AG20443 (cell line): ENCODE data around the gene MOV10L1.
A peak's percentile ranks its signal among the peaks of the same experiment; 100 is the strongest.

Experiments used
- DNase-seq: peaks from one replicate; pipeline ENCODE4 v3.0.0; 2012; ENCODE audit warnings: low spot score, mixed read lengths

Gene MOV10L1

DNA sequence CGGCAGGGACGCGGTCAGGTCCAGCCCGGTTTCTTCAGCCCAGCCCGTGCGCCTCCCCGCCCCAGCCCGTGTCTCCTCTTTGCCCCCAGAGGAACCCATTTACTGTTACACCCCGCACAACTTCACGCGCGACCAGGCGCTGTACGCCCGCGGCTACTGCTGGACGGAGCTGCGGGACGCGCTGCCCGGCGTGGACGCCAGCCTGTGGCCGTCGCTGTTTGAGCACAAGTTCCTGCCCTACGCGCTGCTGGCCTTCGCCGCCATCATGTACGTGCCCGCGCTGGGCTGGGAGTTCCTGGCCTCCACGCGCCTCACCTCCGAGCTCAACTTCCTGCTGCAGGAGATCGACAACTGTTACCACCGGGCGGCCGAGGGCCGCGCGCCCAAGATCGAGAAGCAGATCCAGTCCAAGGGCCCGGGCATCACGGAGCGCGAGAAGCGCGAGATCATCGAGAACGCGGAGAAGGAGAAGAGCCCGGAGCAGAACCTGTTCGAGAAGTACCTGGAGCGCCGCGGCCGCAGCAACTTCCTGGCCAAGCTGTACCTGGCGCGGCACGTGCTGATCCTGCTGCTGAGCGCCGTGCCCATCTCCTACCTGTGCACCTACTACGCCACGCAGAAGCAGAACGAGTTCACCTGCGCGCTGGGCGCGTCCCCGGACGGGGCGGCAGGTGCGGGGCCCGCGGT lies 87.2 kb downstream of the MOV10L1 start:
- DNase-seq, result no peak

DNA sequence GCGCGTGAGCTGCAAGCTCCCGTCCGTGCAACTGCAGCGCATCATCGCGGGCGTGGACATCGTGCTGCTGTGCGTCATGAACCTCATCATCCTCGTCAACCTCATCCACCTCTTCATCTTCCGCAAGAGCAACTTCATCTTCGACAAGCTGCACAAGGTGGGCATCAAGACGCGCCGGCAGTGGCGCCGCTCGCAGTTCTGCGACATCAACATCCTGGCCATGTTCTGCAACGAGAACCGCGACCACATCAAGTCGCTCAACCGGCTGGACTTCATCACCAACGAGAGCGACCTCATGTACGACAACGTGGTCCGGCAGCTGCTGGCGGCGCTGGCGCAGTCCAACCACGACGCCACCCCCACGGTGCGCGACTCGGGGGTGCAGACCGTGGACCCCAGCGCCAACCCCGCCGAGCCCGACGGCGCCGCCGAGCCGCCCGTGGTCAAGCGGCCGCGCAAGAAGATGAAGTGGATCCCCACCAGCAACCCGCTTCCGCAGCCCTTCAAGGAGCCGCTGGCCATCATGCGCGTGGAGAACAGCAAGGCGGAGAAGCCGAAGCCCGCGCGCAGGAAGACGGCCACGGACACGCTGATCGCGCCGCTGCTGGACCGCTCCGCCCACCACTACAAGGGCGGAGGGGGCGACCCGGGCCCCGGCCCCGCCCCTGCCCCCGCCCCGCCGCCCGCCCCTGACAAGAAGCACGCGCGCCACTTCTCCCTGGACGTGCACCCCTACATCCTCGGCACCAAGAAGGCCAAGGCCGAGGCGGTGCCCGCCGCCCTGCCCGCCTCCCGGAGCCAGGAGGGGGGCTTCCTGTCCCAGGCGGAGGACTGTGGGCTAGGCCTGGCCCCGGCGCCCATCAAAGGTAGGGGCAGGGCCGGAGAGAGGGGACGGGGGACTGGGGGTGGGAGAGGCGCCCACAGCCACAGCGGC lies 88.0 kb downstream of the MOV10L1 start:
- DNase-seq, result no peak

DNA sequence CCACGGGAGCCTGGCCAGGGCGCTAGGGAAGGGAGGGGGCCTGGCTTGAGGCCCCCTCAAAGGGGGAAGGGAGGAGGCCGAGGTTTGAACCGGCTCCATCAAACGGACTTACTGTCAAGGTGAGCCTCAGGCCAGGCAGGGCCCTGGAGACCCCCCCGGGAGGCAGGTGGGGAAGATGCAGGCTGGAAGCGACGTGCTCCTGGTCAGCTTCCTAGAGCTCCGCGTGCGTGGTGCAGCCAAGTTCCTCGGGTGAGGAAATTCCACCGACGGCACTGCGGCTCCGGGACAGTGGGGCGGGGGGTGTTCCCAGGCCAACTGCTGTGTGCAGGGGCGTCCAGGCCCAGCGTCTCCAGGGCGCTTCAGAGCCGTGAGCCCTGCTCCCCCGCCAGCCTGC lies 88.7 kb downstream of the MOV10L1 start:
- DNase-seq, result no peak

DNA sequence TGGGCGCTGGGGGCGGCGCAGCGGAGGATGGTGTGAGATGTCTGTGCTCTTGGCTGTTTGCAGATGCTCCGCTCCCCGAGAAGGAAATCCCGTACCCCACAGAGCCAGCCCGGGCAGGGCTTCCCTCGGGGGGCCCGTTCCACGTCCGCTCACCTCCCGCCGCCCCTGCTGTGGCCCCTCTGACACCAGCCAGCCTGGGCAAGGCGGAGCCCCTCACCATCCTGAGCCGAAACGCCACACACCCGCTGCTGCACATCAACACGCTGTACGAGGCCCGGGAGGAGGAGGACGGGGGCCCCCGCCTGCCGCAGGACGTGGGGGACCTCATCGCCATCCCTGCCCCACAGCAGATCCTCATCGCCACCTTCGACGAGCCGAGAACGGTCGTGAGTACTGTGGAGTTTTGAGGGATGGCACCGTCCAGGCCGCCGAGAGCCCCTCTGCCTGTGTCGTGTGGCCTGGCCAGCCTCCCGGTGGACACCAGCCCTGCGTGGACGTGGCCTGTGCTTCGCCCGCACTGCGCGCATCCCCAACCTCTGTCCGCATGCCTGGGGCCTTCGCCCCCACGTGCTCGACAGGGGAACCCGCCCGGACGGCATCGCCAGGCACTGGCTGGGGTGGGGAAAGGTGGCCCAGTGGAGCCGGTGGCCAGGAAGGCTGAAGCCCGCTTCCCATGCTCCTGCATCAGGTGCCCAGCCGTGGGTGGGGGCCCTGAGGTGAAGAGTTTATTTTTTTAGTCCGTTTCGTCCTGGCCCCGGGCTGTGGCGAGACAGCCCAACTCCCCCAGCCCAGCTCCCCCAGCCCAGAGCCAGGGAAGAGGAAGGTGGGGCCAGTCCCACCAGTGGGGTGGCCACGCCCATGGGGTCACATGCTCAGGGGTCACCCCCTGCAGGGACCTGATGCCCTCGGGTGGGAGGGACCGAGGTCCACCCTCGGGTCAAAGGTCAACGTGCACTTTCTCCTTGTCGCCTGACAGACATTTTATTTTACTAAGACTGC lies 89.4 kb downstream of the MOV10L1 start:
- DNase-seq, result no peak

DNA sequence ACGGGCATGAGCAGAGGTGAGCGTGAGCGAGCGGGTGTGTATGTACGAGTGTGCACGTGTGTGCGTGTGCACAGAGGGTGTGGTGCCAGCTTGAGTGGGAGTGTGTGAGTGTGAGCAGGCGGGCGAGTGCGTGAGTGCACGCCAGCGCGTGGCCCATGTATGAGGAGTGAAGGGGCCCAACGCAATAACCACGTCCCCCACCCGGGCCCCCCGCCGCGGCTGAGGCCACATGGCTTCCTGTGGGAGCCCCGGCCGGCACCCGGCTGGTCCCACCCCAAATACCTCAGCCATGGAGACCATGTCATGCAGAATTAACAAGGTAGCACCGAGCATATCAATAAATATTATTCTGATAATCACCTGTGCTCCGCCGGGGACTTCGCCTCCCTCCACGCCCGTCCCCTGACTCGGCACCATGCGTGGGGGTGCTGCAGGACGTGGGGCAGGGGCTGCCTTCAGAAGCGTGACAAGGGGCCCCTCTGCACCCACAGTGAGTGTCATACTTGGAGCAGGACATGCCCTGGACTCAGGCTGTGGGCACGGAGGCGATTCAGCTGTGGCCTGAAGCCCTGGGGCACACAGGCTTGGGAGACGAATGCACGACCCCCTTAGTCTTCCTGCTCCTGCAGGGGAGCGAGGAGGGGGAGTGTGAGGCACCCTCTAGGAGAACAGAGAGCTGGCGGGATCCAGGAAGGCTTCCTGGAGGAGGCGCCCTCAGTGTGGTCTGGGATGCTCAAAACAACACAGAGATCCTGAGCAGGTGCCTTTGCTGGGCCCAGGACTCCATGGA lies 90.3 kb downstream of the MOV10L1 start:
- DNase-seq, result no peak

DNA sequence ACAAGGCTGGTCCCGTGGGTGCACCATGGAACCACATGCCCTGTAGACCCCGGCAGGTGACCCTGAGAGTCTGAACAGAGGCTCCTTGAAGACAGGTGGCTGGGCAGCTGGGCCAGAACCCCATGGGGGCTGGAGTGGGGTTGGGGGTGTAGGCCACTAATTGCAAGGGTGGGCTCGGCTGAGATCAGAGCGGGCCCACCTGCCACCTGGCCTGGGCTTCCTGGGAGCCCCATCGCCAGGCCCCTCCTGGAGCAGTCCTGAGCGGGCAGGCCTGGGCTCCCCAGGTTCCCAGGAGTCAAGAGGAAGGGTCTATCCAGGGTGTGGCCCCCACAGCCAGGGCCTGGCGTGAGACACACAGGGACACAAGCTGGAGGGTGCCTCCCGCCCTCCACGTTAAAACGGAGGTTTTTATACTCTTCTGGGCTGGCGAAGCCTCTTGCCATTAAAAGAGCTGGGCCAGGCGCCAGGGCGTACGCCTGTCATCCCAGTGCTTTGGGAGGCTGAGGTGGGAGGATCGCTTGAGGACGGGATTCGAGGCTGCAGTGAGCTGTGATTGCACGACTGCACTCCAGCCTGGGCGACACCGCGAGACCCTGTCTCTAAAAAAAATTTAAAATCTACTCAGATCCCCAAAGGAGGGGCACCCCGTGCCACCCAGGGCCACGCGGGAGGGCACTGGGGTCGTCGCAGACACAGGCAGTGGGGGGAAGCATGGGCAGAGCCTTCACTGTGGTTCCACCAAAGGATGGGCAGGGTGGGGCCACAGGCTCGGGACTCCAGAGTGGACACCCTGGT lies 91.1 kb downstream of the MOV10L1 start:
- no peak for DNase-seq

DNA sequence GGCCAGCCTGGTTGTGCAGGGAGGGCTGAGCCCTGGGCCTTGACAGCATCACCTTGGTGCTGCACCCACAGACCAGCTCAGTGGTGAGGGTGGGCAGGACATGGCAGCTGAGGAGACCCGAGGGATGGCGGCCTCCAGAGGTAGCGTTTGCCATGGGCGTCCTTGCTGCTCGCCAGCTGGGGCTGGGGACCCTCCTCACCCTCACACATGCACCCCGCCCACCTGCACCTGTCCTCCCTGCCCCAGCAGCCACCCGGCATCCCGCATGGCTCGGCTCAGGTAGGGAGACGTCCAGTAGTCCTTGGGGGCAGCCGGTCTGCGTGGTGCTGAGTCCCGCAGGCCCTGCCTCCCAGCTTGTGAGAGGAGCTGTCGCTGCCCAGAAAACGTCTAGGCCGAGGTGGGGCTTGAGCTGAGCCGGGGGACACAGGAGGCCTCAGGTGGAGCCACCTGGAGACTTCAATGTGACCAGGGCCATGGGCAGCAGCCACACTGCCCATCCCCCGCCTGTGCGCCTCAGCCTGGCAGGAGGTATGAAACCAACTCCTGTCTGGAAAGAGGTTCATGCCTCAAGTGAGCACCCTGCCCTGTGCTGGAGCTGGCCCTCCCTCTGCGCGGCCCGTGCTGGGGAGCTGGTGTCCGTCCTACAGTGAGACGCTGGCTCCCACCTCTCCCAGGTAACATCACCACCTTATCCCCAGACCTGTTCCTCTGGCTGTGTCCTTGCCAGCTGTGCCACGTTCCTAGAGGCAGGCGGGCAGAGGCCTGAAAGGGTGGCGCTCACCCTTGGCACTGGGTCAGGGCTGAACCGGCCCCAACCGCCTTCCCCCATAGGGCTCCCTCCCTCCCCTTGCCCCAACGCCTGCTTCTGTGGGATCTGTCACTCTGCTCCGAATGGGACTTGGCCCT lies 92.6 kb downstream of the MOV10L1 start:
- DNase-seq, result no peak

DNA sequence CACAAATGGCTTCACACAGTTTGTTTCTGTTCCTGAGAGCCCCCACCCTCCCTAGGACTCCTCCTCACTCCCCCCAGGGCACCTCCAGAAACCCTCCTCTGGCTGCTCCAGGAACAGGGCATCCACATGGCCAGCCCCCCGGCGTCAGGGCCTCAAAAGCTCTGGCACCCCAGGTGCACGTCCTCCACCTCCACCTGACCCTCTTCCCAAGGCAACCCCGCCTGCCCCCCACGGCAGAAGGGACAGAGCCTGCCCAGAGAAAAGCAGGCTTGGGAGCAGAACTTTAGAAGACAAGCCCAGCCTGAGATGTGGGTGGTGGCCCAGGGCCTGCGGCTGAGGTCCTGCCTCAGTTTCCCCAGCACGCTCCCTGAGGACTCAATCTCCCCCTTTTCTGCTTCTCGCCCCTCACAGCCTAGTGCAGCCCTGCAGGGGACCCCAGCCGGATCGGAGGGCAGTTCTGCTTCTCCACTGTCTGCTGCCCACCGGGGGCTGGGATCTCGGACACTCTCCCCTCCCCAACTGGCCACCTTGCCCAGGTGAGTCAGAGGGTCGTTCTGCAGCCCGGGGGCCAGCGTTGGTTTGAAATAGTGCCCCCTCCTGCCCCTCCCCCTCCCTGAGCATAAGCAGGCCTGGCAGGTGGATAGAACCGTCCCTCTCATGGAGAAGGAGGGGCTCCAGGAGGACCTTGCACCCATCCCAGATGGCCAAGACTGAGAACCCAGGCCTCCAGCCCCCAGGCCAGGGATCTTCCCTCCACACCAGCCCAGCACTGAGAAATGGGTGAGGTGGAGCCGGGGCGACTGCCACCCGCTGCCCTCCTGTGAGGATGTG lies 93.5 kb downstream of the MOV10L1 start:
- DNase-seq, result no peak

DNA sequence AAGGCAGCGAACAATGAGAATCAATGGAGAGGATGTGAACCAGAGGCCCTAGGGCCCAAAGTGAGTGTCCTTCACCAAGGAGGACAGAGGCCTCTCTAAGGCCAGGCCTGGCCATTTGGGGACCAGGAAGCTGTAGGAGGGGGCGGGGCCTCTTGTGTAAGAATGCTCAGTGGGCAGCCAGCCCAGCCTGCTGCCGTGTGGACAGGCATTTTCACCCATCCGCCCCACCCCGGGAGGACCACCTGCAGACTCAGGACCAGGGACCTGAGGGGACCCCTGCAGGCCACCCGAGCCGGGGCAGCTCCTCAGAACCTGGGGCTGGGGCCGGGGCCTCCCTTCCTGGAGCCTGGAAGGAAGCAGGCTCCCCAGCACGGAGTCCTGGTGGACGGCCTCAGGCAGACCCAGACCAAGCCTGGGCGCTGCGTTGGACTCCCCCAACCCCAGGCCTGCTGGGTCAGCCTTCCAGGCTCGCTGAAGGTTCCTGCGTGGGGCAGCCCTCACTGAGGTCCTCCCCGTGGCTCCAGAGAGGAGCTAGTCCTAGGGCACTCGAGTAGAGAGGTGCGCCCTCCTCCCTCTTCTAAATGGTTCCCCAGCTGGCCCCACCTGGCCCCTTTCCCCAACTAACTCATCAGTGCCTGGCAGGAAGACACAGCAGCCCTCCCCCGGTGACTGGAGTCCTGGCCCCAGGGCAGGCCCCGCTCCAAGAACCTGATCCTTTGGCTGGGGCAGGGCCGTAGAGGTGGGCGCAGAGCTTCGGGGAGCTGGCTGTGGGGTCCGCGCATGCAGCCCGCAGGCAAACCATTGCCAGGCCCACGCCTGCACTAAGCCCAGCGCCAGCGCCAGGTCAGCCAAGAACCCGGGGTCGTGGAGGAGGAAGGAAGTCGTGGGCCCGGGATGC lies 94.4 kb downstream of the MOV10L1 start:
- peak; percentile 77 for DNase-seq

DNA sequence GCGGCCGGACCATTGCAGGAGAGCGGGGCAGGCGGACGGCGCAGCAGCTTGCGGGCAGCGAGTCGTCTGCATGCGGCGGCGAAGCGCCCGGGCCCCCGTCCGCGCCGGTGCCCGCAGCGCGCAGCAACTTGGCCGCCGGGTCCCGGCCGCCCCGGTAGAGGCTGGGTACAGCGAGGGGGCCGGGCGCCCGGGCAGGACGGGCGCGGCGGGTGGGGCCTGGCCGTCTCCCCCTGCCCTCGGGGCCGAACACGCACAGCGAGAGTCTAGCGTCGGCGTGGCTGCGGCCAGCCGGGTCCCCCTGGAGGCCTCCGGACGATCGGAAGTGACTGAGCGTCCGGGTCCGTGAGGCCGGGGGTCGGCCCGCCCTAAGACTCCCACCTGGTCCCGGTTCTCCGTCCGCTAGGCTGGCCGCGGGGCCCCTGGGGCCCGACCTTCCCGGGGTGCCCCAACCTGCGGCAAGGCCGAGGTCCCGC lies 95.1 kb downstream of the MOV10L1 start:
- no peak for DNase-seq

DNA sequence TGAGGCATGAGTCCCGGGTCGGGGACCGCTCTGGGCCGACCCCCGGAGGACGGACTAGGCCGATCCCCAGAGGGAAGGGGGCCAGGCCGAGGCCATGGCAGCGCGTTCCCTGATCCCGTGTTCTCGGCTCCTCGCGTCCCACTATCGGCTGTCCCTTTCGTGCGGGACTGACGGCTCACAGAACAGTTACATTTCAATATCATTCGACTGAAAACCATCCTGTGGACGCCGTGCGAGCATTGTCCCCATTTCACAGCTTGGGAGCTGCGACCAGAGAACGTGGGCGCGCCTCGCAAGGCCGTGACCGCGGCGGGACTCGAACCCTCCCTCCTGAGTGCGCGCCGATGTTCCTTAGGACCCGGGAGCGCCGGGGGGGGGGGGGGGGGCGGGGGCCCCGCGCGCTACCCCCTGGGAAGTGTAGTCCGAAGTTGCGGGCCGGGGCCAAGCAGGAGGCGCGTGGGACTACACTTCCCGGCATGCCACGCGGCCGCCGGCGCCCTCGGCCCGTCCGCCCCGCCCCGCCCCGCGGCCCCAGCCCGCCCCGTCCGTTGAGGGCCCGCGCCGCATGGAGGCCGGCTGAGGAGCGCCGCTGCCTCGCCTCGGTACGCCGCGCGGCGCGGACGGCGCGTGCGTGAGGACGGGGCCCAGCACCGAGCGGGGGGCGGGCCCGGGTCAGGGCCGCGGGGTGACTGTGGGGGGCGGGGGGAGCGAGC lies 95.7 kb downstream of the MOV10L1 start, which contains the start of gene TRABD:
TRABD (plus strand) TSS at position 539 of the 713 bp plus-strand sequence. CDS start 7,148 bp downstream, outside the sequence.
- peak; percentile 98 for DNase-seq

DNA sequence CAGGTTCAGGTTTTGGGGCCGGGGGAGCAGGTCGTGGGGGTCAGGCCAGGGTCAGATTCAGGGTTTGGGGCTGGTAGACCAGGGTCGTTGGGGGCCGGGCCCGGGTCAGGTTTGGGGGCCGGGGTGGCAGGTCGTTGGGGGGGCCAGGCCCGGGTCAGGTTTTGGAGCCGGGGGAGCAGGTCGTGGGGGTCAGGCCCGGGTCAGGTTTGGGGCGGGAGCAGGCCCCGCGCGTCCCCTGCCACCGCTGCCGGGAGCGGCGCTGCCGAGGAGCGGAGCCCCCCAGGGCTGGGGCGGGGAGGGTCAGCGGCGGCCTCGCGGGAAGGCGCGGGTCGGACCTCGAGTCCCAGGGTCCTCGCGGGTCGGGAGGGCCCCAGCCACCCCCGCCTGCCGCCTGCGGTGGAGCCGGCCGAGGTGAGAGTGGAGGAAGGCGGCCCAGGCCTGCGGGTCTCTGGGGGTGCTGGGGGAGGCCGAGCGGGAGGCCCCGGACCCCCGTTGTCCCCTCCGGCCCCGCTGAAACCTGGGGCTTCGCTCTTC lies 96.4 kb downstream of the MOV10L1 start:
- DNase-seq, result no peak

DNA sequence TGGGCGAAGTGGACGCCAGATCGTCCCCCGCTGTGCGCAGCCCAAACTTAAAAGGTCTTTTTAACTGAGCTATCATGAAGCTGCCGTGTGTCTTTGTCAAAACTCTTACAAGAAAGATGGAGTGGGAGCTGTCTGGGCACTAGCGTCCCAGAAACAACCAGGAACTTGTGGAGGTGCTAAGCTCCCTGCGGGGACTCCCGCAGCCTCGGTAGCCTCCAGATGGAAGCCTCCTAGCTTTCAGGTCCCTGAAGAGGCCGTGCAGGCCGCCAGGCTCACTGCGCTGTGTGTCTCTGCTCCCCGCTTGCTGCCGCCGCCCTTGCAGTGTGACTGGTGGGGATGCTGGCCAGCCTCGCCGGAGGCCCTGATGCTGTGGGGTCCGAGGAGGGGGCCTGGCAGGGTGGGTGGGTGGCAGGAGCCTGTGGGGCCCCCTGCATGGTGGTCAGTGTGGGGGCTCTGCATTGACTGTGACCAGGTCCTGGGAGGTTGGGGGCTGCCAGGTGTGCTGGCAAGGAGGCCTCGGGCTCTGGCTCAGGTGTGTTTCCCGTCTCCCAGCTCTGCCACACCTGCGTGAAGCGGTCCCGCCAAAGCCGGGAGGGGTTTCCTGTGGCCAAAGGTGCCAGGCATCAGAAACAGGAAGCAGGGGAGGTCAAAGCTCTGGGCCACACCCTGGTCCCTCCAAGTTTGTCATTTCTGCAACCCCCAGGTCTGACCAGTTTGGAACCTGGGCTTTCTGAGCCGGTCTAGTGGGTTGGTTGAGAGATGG lies 97.1 kb downstream of the MOV10L1 start:
- peak; percentile 39 for DNase-seq

DNA sequence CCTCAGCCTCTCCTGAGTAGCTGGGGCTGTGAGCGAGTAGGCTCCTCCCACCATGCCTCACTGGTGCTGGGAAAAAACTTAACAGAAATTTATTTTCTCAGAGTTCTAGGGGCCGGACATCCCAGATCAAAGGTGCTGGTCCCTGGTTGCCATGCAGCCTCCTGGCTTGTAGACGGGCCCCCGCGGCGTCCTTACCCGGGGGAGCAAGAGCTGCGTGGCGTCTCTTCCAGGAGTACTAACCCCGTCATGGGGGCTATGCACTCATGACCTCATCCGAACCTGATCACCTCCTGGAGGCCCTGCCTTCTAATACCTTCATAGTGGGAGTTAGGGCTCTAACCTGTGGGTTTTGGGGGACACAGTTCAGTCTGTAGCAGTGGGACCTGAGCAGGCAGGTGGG lies 98.5 kb downstream of the MOV10L1 start:
- DNase-seq, result no peak

DNA sequence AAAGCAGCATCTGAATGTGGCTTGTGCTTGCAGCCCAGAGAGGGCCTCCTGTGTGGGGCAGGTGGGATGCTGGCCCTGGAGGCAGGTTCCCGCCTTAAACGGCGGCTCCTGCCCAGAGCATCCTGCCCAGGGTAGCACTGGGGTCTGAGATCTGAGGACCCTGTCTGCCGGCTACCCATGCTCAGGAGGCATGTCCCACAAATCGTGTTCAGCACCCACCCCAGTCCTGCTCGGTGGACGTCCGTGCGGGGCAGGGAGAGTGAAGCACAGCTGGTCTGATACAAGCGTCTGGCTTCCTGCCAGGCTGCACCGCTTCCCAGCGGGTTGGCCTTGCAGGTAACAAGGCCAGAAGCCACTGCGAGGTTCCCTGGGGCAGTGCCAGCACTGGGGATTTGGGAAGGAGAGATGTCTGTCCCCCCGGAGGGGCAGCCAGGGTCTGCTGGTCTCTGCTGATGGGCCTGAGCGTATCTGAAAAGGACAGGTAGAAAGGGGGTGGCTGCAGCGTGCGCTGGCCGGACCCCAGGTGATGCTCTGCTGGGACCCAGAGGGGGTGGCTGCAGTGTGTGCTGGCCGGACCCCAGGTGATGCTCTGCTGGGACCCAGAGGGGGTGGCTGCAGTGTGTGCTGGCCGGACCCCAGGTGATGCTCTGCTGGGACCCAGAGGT lies 99.5 kb downstream of the MOV10L1 start:
- DNase-seq, result no peak
